ENCODE data around the gene PDGFC.
A peak's percentile ranks its signal among the peaks of the same experiment; 100 is the strongest.
"Not testable (repeated sequence)": the region's sequence is repeated elsewhere in the genome, so short reads cannot be mapped to it uniquely, and the experiment has no call there.

The PDGFC gene

GRCh38 chr4:156901871-156902270 is 69.7 kb downstream of the PDGFC start:
- no peak for DNase-seq (ENCODE audit: low read depth)

DNA sequence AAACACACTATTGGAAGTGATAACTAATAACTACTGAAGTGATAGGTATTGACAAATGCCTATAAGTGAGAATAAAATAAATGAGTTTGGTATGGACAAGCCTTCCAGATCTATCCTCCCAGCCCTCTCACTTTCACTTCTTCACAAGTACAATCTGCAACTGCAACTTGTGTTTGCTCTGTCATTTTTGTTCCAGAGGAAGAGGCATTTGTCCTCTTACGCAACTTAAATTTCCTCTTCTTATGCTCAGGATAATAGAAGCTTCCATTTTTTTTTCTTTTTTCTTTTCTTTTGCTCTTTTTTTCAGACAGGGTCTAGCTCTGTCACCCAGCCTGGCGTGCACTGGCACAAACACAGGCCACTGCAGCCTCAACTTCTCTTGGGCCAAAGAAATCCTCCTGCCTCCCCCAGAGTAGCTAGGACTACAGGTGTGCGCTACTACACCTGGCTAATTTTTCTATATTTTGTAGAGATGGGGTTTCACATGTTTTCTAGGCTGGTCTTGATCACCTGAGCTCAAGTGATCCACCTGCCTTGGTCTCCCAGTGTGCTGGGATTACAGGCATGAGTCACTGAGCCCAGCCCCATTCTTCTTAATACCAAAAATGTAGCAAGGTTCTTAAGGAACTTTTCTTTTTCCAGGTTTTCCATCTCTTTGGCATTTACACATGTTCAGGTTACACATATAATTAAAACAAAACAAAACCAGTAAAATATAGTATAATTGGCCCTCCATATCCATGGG is 73.1 kb downstream of the PDGFC start:
- no peak for DNase-seq (ENCODE audit: low read depth)

DNA sequence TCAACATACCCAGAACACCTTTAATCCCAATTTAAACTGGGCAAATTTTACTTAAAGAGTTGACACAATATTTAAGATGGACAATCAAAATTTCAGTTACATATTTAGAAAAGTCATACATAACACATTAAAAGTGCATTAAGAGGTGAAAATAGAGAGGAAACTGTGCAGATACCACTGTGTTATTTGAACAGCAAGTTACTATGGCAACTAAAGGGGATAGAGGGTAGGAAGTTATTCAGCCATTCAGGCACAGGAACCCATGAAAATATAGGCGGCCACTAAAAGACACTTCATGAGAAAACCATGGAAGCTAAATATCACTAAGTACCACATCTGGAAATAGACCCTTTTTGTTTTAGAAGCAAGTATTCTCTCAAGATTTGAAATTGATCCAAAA is 75.1 kb downstream of the PDGFC start:
- DNase-seq (ENCODE audit: low read depth): no peak

GRCh38 chr4:156894234-156894633 is 77.4 kb downstream of the PDGFC start:
- DNase-seq (ENCODE audit: low read depth): no peak

- no peak for DNase-seq (ENCODE audit: low read depth)
Measured at GRCh38 chr4:156892805-156893204, 78.8 kb downstream of the PDGFC start.

- no peak for DNase-seq (ENCODE audit: low read depth)
Measured at GRCh38 chr4:156889616-156890594, 81.7 kb downstream of the PDGFC start.

DNA sequence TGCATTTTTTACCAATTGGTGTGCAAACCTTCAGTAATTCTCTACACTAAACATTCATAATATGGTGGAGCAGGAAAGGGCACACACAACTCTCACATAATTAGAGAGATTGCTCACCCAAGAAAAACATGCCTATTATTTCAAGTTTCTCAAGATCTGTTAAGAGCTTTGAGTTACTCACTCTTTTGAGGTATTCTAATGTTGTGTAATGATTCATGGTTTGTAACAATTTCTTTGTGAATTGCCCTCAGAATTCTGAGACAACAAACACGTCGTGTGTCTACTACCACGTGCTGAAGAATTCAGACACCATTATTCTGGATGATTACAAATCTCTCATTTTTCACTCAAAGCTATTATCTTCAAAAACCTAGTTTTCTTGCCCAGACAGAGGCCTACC is 82.8 kb downstream of the PDGFC start:
- peak; percentile 82 for DNase-seq (ENCODE audit: low read depth)

GRCh38 chr4:156886481-156886880 is 85.1 kb downstream of the PDGFC start:
- DNase-seq (ENCODE audit: low read depth): no peak

GRCh38 chr4:156885374-156885773 is 86.2 kb downstream of the PDGFC start:
- DNase-seq (ENCODE audit: low read depth): no peak

DNA sequence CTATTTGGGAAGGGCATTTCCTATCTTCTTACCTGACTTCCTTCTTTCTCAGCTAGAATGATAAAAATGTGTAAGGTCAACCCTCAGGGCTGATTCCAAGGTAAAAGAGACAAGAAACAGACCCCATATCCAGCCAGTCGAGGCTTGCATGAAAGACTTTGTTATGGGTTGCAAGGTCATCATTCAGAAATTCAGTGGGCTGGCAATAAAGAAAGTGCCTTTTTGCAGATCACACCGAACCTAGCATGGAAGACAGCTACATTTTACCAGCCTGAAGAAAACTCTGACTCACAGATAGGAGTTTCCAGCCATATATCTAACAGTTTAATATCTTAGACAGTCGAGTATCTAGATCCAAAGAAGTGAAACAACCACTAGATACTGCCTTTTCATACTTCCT is 87.4 kb downstream of the PDGFC start:
- DNase-seq (ENCODE audit: low read depth): no peak

DNA sequence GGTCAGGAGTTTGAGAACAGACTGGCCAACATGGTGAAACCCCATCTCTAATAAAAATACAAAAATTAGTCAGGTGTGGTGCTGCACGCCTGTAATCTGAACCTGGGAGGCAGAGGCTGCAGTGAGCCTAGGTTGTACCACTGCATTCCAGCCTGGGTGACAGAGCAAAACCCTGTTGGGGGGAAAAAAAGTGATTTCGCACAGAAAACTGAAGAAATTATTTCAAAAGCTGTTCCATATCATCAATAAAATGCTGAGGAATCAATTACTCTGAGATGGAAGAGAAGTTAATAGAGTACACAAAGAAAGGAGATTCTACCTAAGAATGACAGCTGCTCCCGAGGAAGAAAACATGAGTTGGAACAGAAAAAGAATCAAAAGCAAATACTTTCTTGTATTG is 95.9 kb downstream of the PDGFC start:
- DNase-seq (ENCODE audit: low read depth): no peak

GRCh38 chr4:156875055-156875454 is 96.5 kb downstream of the PDGFC start:
- no peak for DNase-seq (ENCODE audit: low read depth)

- no peak for DNase-seq (ENCODE audit: low read depth)
Measured at GRCh38 chr4:156873799-156874198, 97.8 kb downstream of the PDGFC start.

DNA sequence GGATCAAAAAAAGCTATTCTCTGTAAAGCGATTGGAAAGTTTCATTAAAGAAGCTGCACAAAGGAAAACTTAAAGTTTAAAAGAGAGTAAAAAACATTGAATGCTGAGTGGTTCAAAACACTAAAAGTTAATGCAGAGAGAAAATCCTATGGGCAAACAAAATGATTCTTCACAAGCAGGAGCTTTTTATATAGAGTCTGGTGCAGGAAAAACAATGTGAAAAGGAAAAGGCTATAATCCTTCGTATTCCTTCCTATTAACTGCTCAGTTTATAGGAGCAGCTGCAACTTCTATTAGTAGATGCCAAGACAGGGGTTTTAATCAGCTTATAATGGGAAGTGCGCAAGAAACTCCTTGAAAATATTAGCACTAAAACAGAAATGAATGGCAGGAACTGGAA is 100.7 kb downstream of the PDGFC start:
- no peak for DNase-seq (ENCODE audit: low read depth)

DNA sequence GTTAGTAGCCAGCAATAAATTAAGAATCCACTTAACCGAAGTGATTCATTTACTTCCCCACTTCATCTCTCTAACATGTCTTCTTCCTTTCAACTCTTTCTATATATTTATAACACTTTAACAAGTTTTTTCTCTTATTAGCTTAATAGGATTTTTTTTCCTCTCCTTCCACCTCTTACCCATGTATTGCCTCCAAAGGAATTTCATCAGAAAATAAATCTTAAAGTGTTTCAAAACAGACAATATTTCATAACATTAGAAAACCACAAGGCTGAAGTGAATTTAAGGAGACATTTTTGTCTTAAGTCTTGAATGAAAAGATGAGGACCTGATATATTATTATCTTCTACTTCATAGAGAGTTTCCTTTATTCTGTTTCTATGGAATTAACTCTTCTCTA is 101.5 kb downstream of the PDGFC start:
- DNase-seq (ENCODE audit: low read depth): no peak

GRCh38 chr4:156866088-156866487 is 105.5 kb downstream of the PDGFC start:
- not testable (repeated sequence) for DNase-seq (ENCODE audit: low read depth)

DNA sequence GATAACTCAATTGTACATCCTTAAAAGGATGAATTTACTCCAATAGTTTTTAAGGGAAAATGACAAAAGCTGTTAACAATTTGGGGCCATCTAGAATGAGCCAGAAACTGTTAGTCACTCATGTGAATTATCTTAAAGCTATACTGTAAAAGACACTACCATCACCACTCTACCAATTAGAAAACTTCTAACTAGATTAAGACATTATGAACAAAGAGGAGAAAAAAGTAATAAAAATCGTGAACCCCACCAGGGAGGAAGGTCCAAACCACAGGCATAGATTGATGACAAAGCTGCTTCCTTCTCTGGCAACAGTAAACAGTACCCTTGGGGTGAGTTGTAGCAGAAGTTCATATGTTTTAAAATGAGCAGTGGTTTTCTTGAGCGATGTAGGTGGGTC is 106.1 kb downstream of the PDGFC start:
- DNase-seq (ENCODE audit: low read depth): no peak

DNA sequence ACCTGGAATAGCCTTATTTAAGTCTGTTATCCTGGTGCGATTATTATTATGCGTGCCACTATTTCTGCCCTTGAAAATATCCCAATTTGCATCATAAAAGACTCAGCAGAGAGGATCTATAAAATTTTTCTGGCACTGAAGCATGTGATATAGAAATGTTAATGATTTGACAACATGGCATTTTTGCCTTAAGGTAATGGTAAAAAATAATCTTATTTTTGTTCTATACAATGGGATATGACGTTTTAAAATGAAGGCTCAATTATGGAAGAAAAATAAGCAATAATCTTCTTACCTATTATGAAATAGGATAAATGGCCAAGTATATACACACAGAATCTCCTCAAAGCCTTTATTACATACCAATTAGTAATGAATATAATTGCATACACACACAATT is 113.5 kb downstream of the PDGFC start:
- no peak for DNase-seq (ENCODE audit: low read depth)

DNA sequence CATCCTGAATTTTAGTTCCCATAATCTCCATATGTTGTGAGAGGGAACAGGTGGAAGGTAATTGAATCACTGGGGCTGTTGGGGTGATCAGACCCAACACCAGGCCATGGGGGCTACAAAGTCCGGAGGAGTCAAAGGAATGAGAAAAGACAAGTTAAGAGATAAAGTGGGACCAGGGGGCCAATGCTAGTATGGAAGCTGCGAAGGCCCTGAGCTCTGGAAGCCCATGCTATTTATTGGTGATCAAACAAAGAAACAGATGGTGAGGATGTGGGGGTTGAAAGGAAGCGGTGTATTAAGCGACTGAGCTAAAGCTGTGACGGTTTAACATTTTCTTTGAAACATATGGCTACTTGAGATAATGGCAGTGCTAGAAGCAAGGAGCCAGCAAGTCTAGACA is 132.8 kb downstream of the PDGFC start:
- no peak for DNase-seq (ENCODE audit: low read depth)

DNA sequence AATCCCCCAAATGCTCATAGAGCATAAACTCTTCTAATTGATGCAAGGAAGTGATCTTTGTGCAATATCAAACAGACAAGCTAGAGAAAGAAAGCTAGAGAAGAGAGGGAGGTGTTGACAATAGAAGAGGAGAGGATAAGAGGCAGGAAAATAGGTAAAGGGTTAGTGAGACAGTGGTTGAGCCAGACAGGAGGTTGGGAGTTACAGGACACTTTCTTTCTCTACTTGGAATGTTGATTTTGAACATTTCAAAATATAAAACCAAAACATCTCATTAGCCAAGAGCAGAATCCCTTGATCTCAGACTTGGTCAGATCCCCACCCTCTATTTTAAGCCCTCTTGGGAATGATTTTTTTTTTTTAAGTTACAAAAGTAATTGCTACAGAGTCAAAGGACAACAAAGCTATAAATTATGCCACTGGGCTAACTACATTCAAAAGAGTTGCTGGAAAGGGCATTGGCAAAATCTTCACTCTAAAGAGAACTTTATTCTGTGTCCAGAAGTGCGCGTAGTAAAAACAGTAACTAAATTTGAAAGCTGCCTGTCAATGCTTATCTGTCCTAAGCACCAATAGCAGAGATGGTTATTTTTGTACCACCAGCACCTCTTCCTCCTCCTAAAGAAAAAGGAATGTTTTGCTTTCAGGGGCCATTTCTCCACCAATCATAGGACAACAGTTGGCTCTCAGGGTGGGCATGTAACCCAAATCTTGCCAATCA is 133.8 kb downstream of the PDGFC start:
- no peak for DNase-seq (ENCODE audit: low read depth)

- DNase-seq (ENCODE audit: low read depth): peak; percentile 2
Measured at GRCh38 chr4:156832886-156833285, 138.7 kb downstream of the PDGFC start.

DNA sequence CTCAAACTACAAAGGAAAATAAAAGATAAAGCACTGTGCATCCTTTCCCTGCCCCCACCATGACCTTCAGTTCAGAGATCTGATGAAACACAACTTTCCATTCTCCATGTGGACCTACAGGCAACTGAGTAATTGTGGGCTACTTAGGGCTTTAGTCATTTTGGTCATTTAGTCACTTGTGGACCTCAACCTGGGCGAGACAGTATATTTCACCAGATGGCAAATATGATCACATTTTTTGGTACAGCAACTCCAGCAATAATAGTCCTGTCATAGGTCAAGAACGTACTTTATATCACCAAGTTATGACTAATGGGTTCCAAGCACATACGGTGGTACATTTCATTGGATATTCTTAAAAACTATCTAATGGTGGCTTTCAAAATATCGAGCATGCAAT is 141.2 kb downstream of the PDGFC start:
- peak; percentile 96 for DNase-seq (ENCODE audit: low read depth)

Measured in ELR (cell line).